ENCODE measurements around the gene RNF150.

GRCh38 chr4:140937866-140938265 lies 195.4 kb downstream of the RNF150 start:
- TF ChIP-seq CTCF (IDR thresholded peaks at IDR 0.05) (no peak), POLR2A (IDR thresholded peaks at IDR 0.05) (no peak), POLR2AphosphoS5 (IDR thresholded peaks at IDR 0.05) (peak in 1 of 3 donors; percentile 12)

All from stomach (tissue), 4 donors.